HG02588 (cell line): ENCODE measurements around the gene GALNT18.

Experiments used
- ATAC-seq: cut with Tn5 transposase; IDR thresholded peaks from one replicate; pipeline ENCODE4 v1.9.1; 2021; ENCODE audit warnings: mild to moderate bottlenecking, moderate library complexity; ENCODE audit not compliant: unreplicated experiment

GALNT18 gene

GRCh38 chr11:11569936-11570491 lies 51.8 kb downstream of the GALNT18 start:
- ATAC-seq, result no peak

DNA sequence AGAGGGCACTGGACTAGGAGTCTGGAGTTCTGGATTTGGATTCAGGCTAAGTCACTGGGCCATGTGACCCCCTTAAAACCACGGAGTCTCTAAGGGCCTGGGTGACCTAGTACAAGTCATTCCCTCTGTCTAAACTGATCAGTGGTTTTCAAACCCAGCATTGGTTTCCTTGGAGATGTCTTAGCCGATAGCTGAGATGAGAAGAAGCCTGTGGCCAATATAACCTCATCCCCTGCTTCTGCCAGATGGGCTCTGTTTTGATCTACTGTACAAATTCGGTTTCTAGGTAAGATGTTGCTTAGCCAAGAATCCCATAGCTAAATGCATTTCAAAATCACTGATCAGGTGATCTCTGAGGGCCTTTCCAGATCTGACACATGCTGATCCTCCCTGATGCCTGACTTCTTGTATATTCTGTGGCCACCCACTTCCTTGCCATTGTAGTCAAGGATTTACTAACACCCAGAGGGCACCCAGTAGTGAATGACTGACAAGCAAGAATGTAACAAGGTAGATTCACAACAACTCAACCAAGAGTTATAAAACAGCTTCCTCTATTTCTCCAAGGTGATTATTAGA lies 53.1 kb downstream of the GALNT18 start:
- no peak for ATAC-seq

- no peak for ATAC-seq
Measured at GRCh38 chr11:11567936-11568650, 53.7 kb downstream of the GALNT18 start.

GRCh38 chr11:11565636-11566035 lies 56.2 kb downstream of the GALNT18 start:
- no peak for ATAC-seq

GRCh38 chr11:11563200-11563975 lies 58.4 kb downstream of the GALNT18 start:
- no peak for ATAC-seq

- ATAC-seq, result no peak
Measured at GRCh38 chr11:11561991-11562390, 59.8 kb downstream of the GALNT18 start.

DNA sequence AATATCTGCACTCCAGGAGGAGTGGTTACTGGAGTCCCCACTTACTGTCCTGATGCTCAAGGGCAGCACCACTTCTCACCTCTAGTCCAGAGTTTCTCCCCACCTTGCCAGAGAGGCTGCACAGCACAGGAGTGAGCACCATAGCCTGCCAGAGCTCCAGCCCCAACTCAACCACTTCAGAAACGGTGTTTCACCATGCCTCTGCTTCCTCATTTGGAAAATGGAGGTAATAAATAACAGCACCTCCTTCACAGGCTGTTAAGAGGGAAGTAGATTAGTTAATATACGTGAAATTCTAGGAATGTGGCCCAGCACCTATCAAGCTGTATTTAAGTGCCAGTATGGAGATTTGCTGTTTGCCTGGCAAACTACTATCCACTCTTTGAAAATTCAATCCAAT lies 63.0 kb downstream of the GALNT18 start:
- ATAC-seq, result no peak

DNA sequence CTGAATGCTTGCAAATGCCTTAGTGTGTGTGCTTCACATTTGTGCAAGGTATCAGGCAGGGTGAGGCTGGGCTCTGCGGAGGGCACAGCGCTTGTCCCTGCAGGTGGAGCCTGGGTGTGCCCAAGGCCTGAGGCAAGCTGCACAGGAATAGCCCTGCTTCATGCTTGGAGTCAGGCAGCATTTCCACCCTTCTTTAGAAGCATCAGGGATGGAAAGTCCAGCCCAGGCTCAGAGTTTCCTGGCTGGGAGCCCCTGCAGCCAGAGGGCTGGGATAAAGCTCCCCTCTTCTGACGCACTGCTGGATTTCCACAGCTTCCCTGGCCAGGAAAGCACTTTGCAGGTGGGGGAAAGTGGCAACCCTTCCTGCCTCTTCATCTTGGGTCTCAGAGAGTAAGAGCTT lies 63.4 kb downstream of the GALNT18 start:
- ATAC-seq, result no peak

DNA sequence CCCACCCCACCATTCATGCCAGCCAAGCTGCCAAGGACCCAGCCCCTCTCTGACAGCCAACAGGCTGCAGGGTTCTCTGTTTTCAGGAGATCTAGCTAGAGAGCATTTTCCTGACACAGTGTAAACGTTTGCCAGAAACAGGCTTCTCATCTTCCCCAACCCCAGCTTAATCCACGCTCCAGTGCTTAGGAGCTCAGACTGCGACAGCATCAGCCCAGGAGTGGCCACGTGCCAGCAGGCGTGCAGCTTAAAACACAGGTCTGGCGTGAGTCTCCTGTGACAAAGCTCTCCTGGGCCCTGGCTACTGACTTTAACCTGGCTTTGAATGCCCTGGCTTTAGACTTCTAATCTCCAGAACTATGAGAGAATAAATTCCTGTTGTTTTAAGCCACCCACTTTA lies 66.6 kb downstream of the GALNT18 start:
- no peak for ATAC-seq

DNA sequence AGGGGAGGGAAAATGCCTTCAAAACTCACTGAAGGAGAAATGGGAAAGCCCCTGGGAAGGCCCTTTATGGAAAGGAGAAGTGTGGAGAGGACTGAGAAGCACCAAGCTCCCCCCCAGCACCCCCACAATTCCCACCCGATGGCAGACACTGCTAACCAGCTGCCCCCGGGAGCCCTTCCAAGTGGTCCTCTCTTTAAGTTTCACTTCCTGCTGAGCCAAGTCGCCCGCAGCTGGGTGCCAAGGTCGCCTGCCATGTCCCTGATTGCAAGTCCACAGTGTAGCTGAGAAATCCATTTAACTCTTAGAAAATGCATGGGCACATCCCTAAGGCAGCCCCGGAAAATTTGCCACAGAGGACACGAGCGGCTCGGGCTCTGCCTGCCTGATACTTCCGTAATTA lies 68.2 kb downstream of the GALNT18 start:
- no peak for ATAC-seq

DNA sequence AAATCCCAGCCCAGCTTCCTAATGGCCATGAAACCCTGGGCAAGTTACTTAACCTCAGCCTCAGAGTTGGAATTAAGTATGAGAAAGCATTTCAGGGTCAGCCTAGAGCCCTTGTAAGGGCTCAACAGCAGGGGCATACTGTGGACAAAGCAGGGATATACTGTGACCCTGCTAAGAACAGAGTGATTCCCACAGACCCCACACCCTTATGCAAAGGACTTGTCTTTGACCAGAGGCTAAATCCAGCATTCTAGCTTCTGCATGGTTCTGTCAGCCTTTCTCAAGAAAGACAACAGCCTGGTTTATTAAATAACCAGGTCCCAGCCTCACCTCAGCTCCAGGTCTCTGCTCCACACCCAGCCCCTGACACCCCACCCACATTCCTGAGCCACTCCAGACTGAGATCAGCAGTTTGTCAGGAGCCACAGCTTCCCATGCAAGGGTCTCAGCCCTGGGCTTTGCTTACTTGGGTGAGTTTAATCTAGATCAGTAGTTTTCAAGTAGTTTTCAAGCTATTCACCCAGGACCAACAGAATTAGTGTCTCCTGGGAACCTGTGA lies 69.2 kb downstream of the GALNT18 start:
- ATAC-seq, result no peak

GRCh38 chr11:11550534-11550933 lies 71.3 kb downstream of the GALNT18 start:
- ATAC-seq, result no peak

- no peak for ATAC-seq
Measured at GRCh38 chr11:11545285-11546275, 76.2 kb downstream of the GALNT18 start.

DNA sequence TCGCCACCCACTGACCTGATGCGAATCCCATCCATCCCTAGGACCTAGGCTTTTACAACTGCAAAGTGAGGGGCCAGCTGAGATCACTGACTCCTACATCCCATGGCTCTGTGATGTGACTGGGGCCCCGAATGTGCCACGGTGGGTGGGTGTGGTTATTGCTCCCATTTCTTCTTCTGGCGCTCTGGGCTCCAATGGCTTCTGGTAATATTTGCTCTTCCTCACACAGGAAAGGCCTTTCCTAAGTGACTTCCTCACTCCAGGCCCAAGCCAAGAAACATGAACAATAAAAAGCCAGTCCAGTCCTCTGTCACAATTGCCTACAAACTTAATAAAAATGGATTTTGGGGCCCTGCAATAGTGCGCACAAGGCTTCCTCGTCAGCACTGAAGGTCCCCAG lies 78.1 kb downstream of the GALNT18 start:
- no peak for ATAC-seq

- ATAC-seq, result no peak
Measured at GRCh38 chr11:11540157-11540556, 81.6 kb downstream of the GALNT18 start.

GRCh38 chr11:11538277-11538960 lies 83.4 kb downstream of the GALNT18 start:
- no peak for ATAC-seq

DNA sequence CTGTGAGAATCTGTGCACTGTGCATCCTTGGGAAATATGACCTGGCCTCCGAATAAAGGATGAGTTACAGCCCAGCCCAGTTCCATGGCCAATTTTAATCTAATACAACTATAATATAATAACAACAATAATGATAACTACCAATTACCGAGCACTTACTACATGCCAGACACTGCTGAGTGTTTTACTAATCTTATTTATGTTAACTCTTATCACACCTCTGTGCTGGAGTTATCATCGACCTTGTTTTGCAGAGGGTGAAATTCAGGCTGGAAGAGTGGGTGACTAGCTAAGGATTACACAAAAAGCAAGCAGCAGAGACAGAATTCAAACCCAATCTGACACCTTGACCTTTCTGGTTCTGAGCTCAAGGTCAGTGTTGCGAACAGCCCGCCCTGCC lies 83.9 kb downstream of the GALNT18 start:
- ATAC-seq, result no peak

- no peak for ATAC-seq
Measured at GRCh38 chr11:11537372-11537771, 84.4 kb downstream of the GALNT18 start.

GRCh38 chr11:11536650-11537049 lies 85.2 kb downstream of the GALNT18 start:
- no peak for ATAC-seq

- no peak for ATAC-seq
Measured at GRCh38 chr11:11535611-11536010, 86.2 kb downstream of the GALNT18 start.
